ENCODE data around the gene RENBP.
A peak's percentile ranks its signal among the peaks of the same experiment; 100 is the strongest.

The RENBP gene

GRCh38 chrX:153953892-153954557 lies 9.6 kb upstream of the RENBP start:
- no peak for DNase-seq (ENCODE audit: low spot score)

- peak; percentile 90 for DNase-seq (ENCODE audit: low spot score)
Measured at GRCh38 chrX:153953342-153953830, 8.9 kb upstream of the RENBP start.

GRCh38 chrX:153952373-153953026 lies 8.1 kb upstream of the RENBP start:
- no peak for DNase-seq (ENCODE audit: low spot score)

GRCh38 chrX:153951683-153952372 lies 7.4 kb upstream of the RENBP start:
- no peak for DNase-seq (ENCODE audit: low spot score)

GRCh38 chrX:153950127-153950526 lies 5.7 kb upstream of the RENBP start:
- DNase-seq (ENCODE audit: low spot score), result no peak

- no peak for DNase-seq (ENCODE audit: low spot score)
Measured at GRCh38 chrX:153948847-153949805, 4.7 kb upstream of the RENBP start.

GRCh38 chrX:153948002-153948466 lies 3.6 kb upstream of the RENBP start:
- DNase-seq (ENCODE audit: low spot score), result no peak

GRCh38 chrX:153947009-153947769 lies 2.7 kb upstream of the RENBP start:
- DNase-seq (ENCODE audit: low spot score), result peak; percentile 45

GRCh38 chrX:153945956-153946943 lies 1.8 kb upstream of the RENBP start:
- DNase-seq (ENCODE audit: low spot score), result no peak

GRCh38 chrX:153944800-153945150 lies 332 bp upstream of the RENBP start:
- DNase-seq (ENCODE audit: low spot score), result no peak

GRCh38 chrX:153941336-153942252 lies 2.8 kb downstream of the RENBP start:
- DNase-seq (ENCODE audit: low spot score), result peak; percentile 22

- DNase-seq (ENCODE audit: low spot score), result no peak
Measured at GRCh38 chrX:153939573-153939972, 4.9 kb downstream of the RENBP start.

GRCh38 chrX:153938226-153938786 lies 6.1 kb downstream of the RENBP start:
- no peak for DNase-seq (ENCODE audit: low spot score)

- DNase-seq (ENCODE audit: low spot score), result no peak
Measured at GRCh38 chrX:153937056-153937455, 7.4 kb downstream of the RENBP start.

GRCh38 chrX:153935326-153935851 lies 9.1 kb downstream of the RENBP start:
- no peak for DNase-seq (ENCODE audit: low spot score)

GRCh38 chrX:153934762-153935325 lies 9.6 kb downstream of the RENBP start, which contains the start of gene NAA10:
TSS of gene NAA10 (minus strand) at chrX:153935037. CDS start at chrX:153934904, 133 bp downstream.
- DNase-seq (ENCODE audit: low spot score), result peak; percentile 88

GRCh38 chrX:153934148-153934761 lies 10.2 kb downstream of the RENBP start:
- DNase-seq (ENCODE audit: low spot score), result no peak

Data from iPS-NIHi11 (cell line).